SK-N-SH (cell line): ENCODE results near the gene SDK1. TPM values are rescaled to one million over a fixed set of nuclear protein-coding genes. Genes with fewer than 3 reads are reported as not detected.

Source experiments
- CTCF ChIA-PET: fragments of 300-600, 350-600 bp; formaldehyde crosslinking; extraction: SDS; loops from one replicate; lab custom pipeline; 2021; lab: Yijun Ruan, JAX
- POLR2A ChIA-PET: fragments of 350-600 bp; sonication (Branson Sonifier 250); formaldehyde crosslinking; extraction: SDS; loops from one replicate; lab custom pipeline; 2020; ENCODE audit warnings: antibody characterized with exemption, inconsistent platforms; lab: Yijun Ruan, JAX
- DNase-seq: peaks from one replicate; pipeline ENCODE4 v3.0.0; 2012
- H2AFZ ChIP-seq: fragments of 200-600 bp; sonication (generic); 2 replicates; pipeline ENCODE4 v1.8.1; 2016; ENCODE audit warnings: antibody characterized with exemption, mild to moderate bottlenecking, low read depth
- H3F3A ChIP-seq: fragments of 200-600 bp; sonication (generic); replicated peaks from 2 replicates; pipeline ENCODE3; 2016; ENCODE audit warnings: antibody characterized with exemption, mild to moderate bottlenecking; ENCODE audit not compliant: insufficient read depth
- H3K27ac ChIP-seq, 2 experiments: fragments of 200-500 bp in 1 of 2; fragments of 200-600 bp in 1 of 2; sonication (Bioruptor generic) in 1 of 2; sonication (generic), shearing (Covaris generic) in 1 of 2; 2 replicates each; pipeline versions ENCODE4 v1.5.1 to v1.6.1; 2014 to 2016; ENCODE audit warnings: low read depth in 2 of 2, inconsistent platforms in 1 of 2, low read length in 1 of 2, mild to moderate bottlenecking in 1 of 2, mixed read lengths in 1 of 2
- H3K27me3 ChIP-seq: fragments of 200-600 bp; sonication (generic), shearing (Covaris generic); 2 replicates; pipeline ENCODE4 v1.6.1; 2016; ENCODE audit warnings: mixed run types; ENCODE audit not compliant: insufficient read depth
- H3K36me3 ChIP-seq, 2 experiments: fragments of 200-500 bp in 1 of 2; fragments of 200-600 bp in 1 of 2; sonication (Bioruptor generic) in 1 of 2; sonication (generic) in 1 of 2; replicated peaks in 1 of 2; 2 replicates each; pipeline versions ENCODE3 to v1.5.1; 2014 to 2016; ENCODE audit warnings: low read length in 1 of 2, mild to moderate bottlenecking in 1 of 2; ENCODE audit not compliant: insufficient read depth in 2 of 2, control insufficient read depth in 1 of 2
- H3K4me1 ChIP-seq, 2 experiments: fragments of 200-500 bp in 1 of 2; fragments of 200-600 bp in 1 of 2; sonication (Bioruptor generic) in 1 of 2; sonication (generic), shearing (Covaris generic) in 1 of 2; 2 replicates each; pipeline versions ENCODE4 v1.5.1 to v1.6.1; 2014 to 2016; ENCODE audit warnings: low read depth in 1 of 2, low read length in 1 of 2, mixed run types in 1 of 2; ENCODE audit not compliant: insufficient read depth in 2 of 2, control insufficient read depth in 1 of 2
- H3K4me2 ChIP-seq: fragments of 200-600 bp; sonication (generic), shearing (Covaris generic); 2 replicates; pipeline ENCODE4 v1.6.1; 2017; ENCODE audit warnings: mixed run types
- H3K4me3 ChIP-seq, 2 experiments: fragments of 200-500 bp in 1 of 2; fragments of 200-600 bp in 1 of 2; sonication (Bioruptor generic) in 1 of 2; sonication (generic), shearing (Covaris generic) in 1 of 2; 2 replicates each; pipeline versions ENCODE4 v1.5.1 to v1.8.1; 2014 to 2016; ENCODE audit warnings: low read depth in 2 of 2, inconsistent platforms in 1 of 2, low read length in 1 of 2, mild to moderate bottlenecking in 1 of 2, mixed read lengths in 1 of 2, moderate library complexity in 1 of 2
- H3K79me2 ChIP-seq: fragments of 200-600 bp; sonication (generic); 2 replicates; pipeline ENCODE4 v1.8.1; 2017; ENCODE audit warnings: mild to moderate bottlenecking; ENCODE audit not compliant: insufficient read depth
- H3K9ac ChIP-seq: fragments of 200-600 bp; sonication (generic); 2 replicates; pipeline ENCODE4 v1.6.1; 2017; ENCODE audit warnings: mixed run types
- H3K9me2 ChIP-seq: fragments of 200-600 bp; sonication (generic); 2 replicates; pipeline ENCODE4 v1.6.1; 2017; ENCODE audit warnings: mixed run types
- H3K9me3 ChIP-seq: fragments of 200-600 bp; sonication (generic); 2 replicates; pipeline ENCODE4 v1.6.1; 2017; ENCODE audit warnings: mixed run types, mild to moderate bottlenecking, moderate library complexity
- H4K20me1 ChIP-seq: fragments of 200-600 bp; sonication (generic); 2 replicates; pipeline ENCODE4 v1.6.1; 2017; ENCODE audit warnings: mild to moderate bottlenecking, mixed run types; ENCODE audit not compliant: insufficient read depth
- CHD2 ChIP-seq: fragments of 150-350 bp; IDR thresholded peaks from 2 replicates; pipeline ENCODE4 v1.6.1; 2018; ENCODE audit warnings: low read length; ENCODE audit not compliant: partially characterized antibody
- EP300 ChIP-seq, 2 experiments: IDR thresholded peaks; 2 replicates each; pipeline versions ENCODE4 v1.4.0 to v1.6.1; 2012; ENCODE audit warnings: borderline replicate concordance in 1 of 2, low read depth in 1 of 2, low read length in 1 of 2
- FOSL2 ChIP-seq: IDR thresholded peaks from 2 replicates; pipeline ENCODE4 v1.4.0; 2012; ENCODE audit warnings: low read depth, mild to moderate bottlenecking, moderate library complexity, borderline replicate concordance
- POLR2AphosphoS5 ChIP-seq: IDR thresholded peaks from 2 replicates; pipeline ENCODE4 v1.6.1; 2012; ENCODE audit warnings: low read depth, low read length
- RXRA ChIP-seq: IDR thresholded peaks from 2 replicates; pipeline ENCODE4 v1.4.0; 2012; ENCODE audit warnings: low read depth, mild to moderate bottlenecking, borderline replicate concordance
- SMC3 ChIP-seq: IDR thresholded peaks from 2 replicates; pipeline ENCODE4 v1.6.1; 2012; ENCODE audit warnings: low read depth, low read length, improper control_type of control experiment
- WGBS: methylation state at CpG from one replicate; pipeline ENCODE4 v1.1.6; 2017; ENCODE audit warnings: low lambda C conversion rate; 5-methylcytosine and 5-hydroxymethylcytosine counted together
- polyA plus RNA-seq, 3 experiments: library from polyadenylated mRNA; depleted of rRNA; stranded (reverse); fragments of >200 nt; gene quantifications; 2 replicates each; pipeline ENCODE4 v1.2.3, GENCODE V29; 2012
- TF ChIP-seq, protein P1 (sequence below): fragments of 150-350 bp; IDR thresholded peaks from 2 replicates; pipeline ENCODE4 v1.6.1; 2017; ENCODE audit warnings: antibody characterized with exemption, low read length, low read depth, borderline replicate concordance
- TF ChIP-seq, protein P2 (sequence below): IDR thresholded peaks from 2 replicates; pipeline ENCODE4 v1.4.0; 2012; ENCODE audit warnings: low read depth
- TF ChIP-seq, protein P3 (sequence below): IDR thresholded peaks from 2 replicates; pipeline ENCODE4; 2012
- TF ChIP-seq, protein P4 (sequence below): fragments of 150-350 bp; IDR thresholded peaks from 2 replicates; pipeline ENCODE4 v1.6.1; 2016; ENCODE audit warnings: mild to moderate bottlenecking, low read depth, low read length

SDK1 gene
- polyA plus RNA-seq, 1 of the 3 experiments (the other 2 are of a cell fraction): 1.2 TPM

DNA sequence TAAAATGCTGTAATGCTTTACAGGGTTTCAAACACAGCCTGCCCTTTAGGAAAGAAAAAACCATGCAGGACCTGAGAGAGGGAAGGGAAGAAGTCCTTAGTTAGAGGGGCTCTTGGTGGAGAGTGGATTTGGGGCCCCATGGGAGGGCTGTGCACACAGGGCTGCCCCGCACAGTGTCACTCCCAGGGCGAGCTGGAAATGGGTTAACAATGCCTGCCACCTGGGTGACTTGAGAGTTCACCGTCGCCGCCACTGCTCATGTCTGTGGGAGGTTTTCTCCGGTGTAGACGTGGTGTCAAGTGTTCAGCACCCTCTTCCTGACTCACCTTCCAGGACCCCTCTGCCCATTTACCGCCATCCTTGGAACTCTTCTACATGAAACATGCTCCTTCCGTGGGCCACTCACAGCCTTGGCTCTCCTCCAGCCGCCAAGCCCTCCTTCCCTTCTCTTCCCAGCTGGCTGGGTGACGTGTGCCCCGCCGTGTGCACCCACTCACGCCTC lies 686.4 kb downstream of the SDK1 start:
- 67% methylated on average over 14 of the region's 14 CpGs for WGBS
- Histone ChIP-seq H3K9me2 (no peaks in the 10 kb centered on the region), H3K36me3 (no peaks in the 10 kb centered on the region), H3K4me2 (no peak overlapping the region), H3K9me3 (no peaks in the 10 kb centered on the region), H2AFZ (no peak overlapping the region), H3K79me2 (no peaks in the 10 kb centered on the region), H3F3A (no peaks in the 10 kb centered on the region), H3K9ac (no peak overlapping the region), H3K27me3 (no peaks in the 10 kb centered on the region), H3K4me3 (no peak overlapping the region), H3K4me1 (peaks cover 0 to 28% of the 10 kb centered on the region in 2 experiments; a peak in 1 of 4 replicates), H3K27ac (no peak overlapping the region), H4K20me1 (no peaks in the 10 kb centered on the region)
- TF ChIP-seq FOSL2 (no peak), CHD2 (no peak), POLR2AphosphoS5 (no peak), EP300 (IDR thresholded peaks at IDR 0.05; ENCODE audit: borderline replicate concordance in 1 of 2, low read depth in 1 of 2, low read length in 1 of 2) (no peak), RXRA (no peak)
- TF ChIP-seq, protein P1, sequence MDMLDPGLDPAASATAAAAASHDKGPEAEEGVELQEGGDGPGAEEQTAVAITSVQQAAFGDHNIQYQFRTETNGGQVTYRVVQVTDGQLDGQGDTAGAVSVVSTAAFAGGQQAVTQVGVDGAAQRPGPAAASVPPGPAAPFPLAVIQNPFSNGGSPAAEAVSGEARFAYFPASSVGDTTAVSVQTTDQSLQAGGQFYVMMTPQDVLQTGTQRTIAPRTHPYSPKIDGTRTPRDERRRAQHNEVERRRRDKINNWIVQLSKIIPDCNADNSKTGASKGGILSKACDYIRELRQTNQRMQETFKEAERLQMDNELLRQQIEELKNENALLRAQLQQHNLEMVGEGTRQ: no peak
- TF ChIP-seq, protein P2, sequence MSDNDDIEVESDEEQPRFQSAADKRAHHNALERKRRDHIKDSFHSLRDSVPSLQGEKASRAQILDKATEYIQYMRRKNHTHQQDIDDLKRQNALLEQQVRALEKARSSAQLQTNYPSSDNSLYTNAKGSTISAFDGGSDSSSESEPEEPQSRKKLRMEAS: no peak
- TF ChIP-seq, protein P3, sequence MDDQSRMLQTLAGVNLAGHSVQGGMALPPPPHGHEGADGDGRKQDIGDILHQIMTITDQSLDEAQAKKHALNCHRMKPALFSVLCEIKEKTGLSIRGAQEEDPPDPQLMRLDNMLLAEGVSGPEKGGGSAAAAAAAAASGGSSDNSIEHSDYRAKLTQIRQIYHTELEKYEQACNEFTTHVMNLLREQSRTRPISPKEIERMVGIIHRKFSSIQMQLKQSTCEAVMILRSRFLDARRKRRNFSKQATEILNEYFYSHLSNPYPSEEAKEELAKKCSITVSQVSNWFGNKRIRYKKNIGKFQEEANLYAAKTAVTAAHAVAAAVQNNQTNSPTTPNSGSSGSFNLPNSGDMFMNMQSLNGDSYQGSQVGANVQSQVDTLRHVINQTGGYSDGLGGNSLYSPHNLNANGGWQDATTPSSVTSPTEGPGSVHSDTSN: no peak
- ChIA-PET CTCF (interaction anchor here (0.9 kb wide), 1 partner anchor 8 kb away, joined by 3 read pairs; no protein-coding TSS in a partner anchor), POLR2A (no interaction called here)
- no peak for DNase-seq

DNA sequence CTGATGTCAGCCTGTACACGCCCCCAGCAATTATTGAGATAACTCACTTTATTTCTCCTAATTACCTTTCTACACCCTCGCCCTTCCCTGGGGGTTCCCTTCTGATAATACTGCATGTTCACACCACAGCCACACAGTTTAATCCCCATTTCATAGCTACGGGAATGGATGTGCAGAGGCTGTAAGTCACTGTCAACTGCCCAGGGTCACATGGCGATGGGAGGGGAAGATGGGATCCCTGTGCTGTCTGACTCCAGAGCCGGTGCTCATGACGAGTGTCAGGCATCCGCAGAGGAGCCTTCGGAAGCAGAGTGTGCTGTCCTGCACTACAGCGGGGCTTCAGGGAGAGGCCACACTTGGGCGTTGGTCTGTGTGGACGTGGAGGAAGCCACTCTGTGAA lies 688.7 kb downstream of the SDK1 start:
- no peak overlapping the region for H3K27ac ChIP-seq
- 65% methylated on average over 11 of the region's 11 CpGs for WGBS

More for the DNA sequence above, 688.7 kb downstream of the SDK1 start:
- TF ChIP-seq SMC3: no peak
- TF ChIP-seq, protein P4, sequence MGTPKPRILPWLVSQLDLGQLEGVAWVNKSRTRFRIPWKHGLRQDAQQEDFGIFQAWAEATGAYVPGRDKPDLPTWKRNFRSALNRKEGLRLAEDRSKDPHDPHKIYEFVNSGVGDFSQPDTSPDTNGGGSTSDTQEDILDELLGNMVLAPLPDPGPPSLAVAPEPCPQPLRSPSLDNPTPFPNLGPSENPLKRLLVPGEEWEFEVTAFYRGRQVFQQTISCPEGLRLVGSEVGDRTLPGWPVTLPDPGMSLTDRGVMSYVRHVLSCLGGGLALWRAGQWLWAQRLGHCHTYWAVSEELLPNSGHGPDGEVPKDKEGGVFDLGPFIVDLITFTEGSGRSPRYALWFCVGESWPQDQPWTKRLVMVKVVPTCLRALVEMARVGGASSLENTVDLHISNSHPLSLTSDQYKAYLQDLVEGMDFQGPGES: no peak
- no peak for TF ChIP-seq EP300 (IDR thresholded peaks at IDR 0.05; ENCODE audit: borderline replicate concordance in 1 of 2, low read depth in 1 of 2, low read length in 1 of 2)
- no peak for DNase-seq
- H3K4me3 ChIP-seq: no peak overlapping the region
- H3F3A ChIP-seq: no peaks in the 10 kb centered on the region
- CTCF ChIA-PET: interaction anchor here (1.3 kb wide), 1 partner anchor 9 kb away, joined by 4 read pairs; no protein-coding TSS in a partner anchor
- H3K27me3 ChIP-seq: no peaks in the 10 kb centered on the region
- no peak overlapping the region for H2AFZ ChIP-seq
- no peak overlapping the region for H3K4me2 ChIP-seq
- no peaks in the 10 kb centered on the region for H3K79me2 ChIP-seq
- H3K9ac ChIP-seq: no peak overlapping the region
- no peaks in the 10 kb centered on the region for H3K36me3 ChIP-seq
- peaks cover 0 to 28% of the 10 kb centered on the region in 2 experiments; a peak in 1 of 4 replicates for H3K4me1 ChIP-seq
- POLR2A ChIA-PET: no interaction called here
- no peaks in the 10 kb centered on the region for H3K9me2 ChIP-seq
- no peaks in the 10 kb centered on the region for H3K9me3 ChIP-seq
- H4K20me1 ChIP-seq: no peaks in the 10 kb centered on the region
